Measurements from ENCODE around the gene MRC2.

Gene MRC2

GRCh38 chr17:62664336-62665120, 37.1 kb downstream of the MRC2 start:
- DNase-seq (ENCODE audit: low read depth) = no peak

DNA sequence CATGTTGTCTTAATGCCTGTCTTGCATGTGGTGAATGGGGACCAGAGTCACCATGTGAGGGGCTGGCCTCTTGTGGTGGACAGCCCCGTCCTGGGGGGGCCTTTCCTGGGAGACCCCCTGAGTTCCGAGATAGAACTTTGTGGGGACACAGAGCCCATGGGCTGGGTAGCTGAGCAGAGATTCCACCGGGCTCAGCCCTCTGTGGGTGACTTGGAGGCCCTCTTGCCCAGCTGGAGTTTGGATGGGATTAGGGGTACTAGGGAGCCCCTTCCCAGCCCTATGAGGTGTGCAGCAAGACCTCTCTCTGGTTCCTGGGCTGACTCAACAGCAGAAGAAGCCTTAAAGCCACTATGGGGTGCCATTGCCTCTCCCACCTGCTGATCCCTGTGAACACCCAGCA, 38.1 kb downstream of the MRC2 start:
- no peak for DNase-seq (ENCODE audit: low read depth)

- no peak for DNase-seq (ENCODE audit: low read depth)
These were observed 38.8 kb downstream of the MRC2 start for GRCh38 chr17:62666061-62666800.

DNA sequence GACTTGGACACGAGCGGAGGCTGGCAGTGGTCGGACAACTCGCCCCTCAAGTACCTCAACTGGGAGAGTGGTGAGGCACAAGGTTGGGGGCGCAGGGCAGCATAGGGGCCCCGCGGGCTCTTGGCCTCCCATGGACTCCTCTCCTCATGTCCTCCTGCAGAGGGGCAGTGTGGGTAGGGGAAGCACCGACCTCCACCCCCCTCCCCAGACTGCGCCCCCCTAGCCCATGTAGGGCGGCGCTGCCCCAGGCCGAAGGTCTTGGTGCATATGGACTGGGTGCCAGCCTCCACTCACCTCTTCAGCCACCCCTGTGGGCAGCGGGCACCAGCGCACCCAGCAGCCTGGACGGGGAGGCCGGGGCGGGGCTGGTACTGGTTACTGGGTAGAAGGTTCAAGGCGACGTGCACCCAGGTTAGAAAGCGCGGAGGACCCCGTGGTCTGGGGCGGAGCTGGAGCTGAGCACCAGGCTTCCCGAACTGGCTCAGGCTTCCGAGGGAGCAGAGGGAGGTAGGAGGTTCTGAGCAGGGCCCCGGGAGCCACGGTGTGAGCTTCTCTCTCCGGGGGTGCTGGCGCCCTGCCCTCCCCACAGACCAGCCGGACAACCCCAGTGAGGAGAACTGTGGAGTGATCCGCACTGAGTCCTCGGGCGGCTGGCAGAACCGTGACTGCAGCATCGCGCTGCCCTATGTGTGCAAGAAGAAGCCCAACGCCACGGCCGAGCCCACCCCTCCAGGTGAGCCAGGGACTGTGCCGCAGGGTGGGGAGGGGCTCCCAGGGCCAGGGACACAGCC, 39.5 kb downstream of the MRC2 start:
- no peak for DNase-seq (ENCODE audit: low read depth)

GRCh38 chr17:62668091-62668804, 40.8 kb downstream of the MRC2 start:
- DNase-seq (ENCODE audit: low read depth) = no peak

DNA sequence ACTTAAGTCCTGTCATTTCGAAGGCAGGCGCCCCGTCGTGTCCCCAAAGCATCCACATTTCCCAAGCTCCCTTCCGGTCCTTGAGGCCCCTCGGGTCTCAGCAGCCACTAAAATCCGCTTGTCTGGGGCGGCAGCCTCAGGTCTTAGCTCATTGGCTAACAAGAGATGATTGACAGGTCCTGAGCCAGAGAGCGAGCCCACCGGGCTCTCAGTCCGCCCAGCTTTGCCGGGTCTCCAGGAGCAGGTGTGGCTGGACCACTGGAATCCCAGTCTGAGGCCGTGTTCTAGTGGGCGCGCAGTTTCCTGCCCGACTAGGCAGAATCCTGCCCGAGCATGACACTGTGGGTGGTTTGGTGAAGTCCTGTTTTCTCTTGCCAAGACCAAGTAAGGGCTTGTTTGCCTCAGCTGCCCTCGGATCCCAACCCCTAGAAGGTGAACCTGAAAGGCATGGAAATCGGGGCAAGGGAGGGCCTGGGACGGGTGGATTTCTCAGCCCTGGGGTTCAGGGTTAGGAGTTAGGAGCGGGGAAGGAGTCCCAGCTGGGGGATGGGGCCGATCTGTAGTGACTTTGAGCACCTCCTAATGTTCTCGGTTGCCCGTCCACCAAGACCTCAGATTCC, 42.8 kb downstream of the MRC2 start:
- no peak for DNase-seq (ENCODE audit: low read depth)

- no peak for DNase-seq (ENCODE audit: low read depth)
These were observed 44.1 kb downstream of the MRC2 start for GRCh38 chr17:62671553-62671952.

GRCh38 chr17:62672957-62673356, 45.5 kb downstream of the MRC2 start:
- DNase-seq (ENCODE audit: low read depth) = no peak

DNA sequence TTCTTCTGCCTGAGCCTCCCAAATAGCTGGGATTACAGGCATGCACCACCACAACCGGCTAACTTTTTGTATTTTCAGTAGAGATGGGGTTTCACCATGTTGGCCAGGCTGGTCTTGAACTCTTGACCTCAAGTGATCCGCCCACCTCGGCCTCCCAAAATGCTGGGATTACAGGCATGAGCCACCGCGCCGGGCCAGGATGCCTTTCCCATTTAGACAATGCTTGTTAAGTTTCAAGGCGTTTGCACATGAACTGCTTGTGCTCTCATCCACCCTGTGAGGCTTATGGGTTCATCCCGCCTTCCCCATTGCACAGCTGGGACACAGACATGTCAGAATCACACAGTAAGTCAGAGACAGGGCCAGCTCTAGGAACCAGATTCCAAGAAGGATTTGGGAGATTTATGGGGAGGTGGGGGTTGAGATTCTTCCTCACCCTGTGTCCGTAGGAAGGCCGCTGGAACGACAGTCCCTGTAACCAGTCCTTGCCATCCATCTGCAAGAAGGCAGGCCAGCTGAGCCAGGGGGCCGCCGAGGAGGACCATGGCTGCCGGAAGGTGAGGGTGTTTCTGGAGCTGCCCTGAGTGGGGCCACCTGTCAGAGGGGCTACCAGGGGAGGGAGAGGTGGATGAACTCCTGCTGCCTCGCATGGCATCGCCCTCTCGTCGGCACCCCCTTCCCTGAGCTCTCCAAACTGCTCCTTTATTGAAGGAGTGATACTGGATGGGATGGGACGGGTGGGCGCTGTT, 46.3 kb downstream of the MRC2 start:
- no peak for DNase-seq (ENCODE audit: low read depth)

DNA sequence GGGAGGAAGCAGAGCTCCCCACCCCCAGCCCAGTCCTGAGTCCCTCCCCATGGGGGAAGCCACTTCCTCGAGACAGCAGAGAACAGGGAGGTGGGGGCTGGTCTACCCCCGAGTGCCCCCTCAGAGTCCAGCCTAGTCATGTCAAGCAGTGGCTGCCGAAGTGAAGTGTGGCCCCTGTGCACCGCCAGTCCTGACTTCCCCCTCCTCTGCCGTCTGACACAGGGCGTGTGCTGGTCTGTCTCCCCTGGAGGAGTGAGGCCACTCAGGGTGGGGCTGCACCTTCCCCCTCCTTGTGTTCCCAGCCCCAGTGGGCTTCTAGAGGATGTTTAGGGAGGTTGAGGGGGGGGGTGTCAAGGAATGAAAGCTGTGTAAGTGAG, 46.9 kb downstream of the MRC2 start:
- DNase-seq (ENCODE audit: low read depth) = no peak

GRCh38 chr17:62674841-62675240, 47.4 kb downstream of the MRC2 start:
- DNase-seq (ENCODE audit: low read depth) = no peak

DNA sequence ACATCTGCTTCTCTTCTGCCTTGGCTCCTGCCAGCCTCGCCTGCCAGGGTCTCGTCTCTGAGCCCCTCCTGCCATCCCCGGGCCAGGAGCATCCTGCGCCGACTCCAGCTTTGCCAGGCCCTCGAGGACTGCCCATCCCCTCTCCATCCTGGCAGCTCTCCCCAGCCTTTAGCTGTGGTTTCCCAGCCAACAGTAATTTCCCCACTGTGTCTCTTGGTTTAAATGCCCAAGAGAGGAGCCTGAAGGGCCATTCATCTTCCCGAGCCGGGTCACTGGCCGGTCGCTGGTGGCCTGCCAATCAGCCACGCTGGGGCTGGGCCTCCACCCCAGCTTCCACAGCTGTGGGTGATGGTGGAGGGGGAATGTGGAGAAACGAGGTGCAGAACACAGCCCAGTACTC, 47.8 kb downstream of the MRC2 start:
- no peak for DNase-seq (ENCODE audit: low read depth)

- DNase-seq (ENCODE audit: low read depth) = no peak
These were observed 48.2 kb downstream of the MRC2 start for GRCh38 chr17:62675701-62676100.

DNA sequence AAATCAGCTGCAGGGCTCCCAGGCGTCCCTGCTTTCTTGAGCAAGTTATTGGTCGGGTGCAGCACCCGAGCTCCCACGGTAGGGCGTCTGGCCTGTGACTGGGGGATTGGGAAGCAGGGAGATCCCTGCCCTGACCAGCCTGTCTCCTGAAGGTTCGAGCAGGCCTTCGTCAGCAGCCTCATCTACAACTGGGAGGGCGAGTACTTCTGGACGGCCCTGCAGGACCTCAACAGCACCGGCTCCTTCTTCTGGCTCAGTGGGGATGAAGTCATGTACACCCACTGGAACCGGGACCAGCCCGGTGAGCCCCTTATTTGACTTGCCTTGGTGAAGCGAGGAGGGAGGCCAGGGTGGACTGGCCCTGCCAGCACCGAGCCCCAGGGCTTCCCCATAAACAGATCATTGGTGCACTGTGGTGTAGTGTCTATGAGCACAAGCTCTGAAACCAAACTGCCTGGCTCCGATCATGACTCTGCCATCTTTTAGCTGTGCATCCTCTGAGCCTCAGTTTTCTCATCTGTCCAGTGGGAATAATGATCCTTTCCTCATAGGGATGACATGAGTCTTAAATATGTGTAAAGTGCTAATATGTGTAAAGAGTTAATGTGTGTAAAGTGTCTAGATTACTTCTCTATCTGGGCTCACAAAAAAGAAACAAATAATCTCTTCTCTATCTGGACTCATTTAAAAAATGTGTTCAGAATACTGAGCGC, 48.9 kb downstream of the MRC2 start:
- no peak for DNase-seq (ENCODE audit: low read depth)

DNA sequence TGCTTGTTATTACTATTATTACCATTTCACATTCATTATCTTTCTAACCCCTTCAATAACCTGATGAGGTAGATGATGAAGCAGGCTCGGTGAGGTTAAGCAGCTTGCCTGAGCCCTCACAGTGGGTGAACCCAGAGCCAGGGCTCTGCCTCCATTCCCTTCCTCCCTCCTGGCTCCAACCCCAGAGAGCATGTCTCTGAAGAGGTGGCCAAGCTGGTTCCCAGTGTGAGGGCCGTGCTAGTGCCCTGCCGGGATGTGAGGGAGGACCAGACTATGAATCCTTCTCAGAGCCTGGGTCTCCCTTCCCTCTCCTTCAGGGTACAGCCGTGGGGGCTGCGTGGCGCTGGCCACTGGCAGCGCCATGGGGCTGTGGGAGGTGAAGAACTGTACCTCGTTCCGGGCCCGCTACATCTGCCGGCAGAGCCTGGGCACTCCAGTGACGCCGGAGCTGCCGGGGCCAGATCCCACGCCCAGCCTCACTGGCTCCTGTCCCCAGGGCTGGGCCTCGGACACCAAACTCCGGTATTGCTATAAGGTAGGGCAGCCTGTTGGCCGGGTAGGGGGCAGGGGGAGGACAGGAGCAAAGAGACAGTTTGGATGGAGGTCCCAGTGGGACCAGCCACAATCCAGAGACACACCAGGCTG, 49.6 kb downstream of the MRC2 start:
- DNase-seq (ENCODE audit: low read depth) = no peak

GRCh38 chr17:62678214-62678919, 50.9 kb downstream of the MRC2 start:
- DNase-seq (ENCODE audit: low read depth) = no peak

DNA sequence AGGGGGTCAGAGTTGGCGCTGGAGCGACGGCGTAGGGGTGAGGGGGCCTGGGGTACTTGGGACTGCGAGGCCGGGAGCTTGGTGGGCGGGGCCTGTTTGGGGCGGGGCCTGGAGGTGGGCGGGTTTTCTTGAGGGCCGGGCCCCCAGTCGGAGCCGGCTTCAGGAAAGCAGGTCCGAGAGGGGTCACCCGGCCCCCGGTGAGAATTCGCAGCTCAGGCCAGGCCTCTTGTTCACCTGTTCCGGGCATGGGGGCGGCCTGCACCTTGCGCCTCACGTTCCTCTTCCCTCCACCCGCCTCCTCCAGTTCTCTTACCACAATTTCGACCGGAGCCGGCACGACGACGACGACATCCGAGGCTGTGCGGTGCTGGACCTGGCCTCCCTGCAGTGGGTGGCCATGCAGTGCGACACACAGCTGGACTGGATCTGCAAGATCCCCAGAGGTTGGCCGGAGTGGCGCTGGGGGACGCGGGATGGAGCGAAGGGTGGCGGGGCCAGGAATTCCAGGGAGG, 52.5 kb downstream of the MRC2 start:
- no peak for DNase-seq (ENCODE audit: low read depth)

- DNase-seq (ENCODE audit: low read depth) = no peak
These were observed 53.1 kb downstream of the MRC2 start for GRCh38 chr17:62680541-62681052.

Measured in non-pigmented ciliary epithelial cell (primary cell).